ENCODE data around the gene CTNNBL1.

- TF ChIP-seq CTCF (IDR thresholded peaks at IDR 0.05), result no peak
- TF ChIP-seq NRF1 (IDR thresholded peaks at IDR 0.05; ENCODE audit: low read depth, low read length), result no peak
Measured at GRCh38 chr20:37764333-37764935, 70.6 kb downstream of the CTNNBL1 start.

All from SK-N-SH (cell line).